Mammary epithelial cell (primary cell): Measurements from ENCODE around the gene DCTN2.

Source experiments
- EZH2 ChIP-seq: IDR thresholded peaks from 2 replicates; pipeline ENCODE4 v1.6.1; 2012; ENCODE audit warnings: low read length, inconsistent platforms, borderline replicate concordance
- TF ChIP-seq, protein P1 (sequence below), 2 donors: IDR thresholded peaks in 1 of 2; conservative IDR thresholded peaks in 1 of 2; 2 replicates each; pipeline ENCODE4 v1.5.1; 2011 to 2012; ENCODE audit warnings: inconsistent platforms in 2 of 2, low read length in 2 of 2, mild to moderate bottlenecking in 2 of 2, control low read depth in 1 of 2, low read depth in 1 of 2; ENCODE audit not compliant: insufficient read depth in 1 of 2; ENCODE audit errors: extremely low read depth in 1 of 2

GRCh38 chr12:57554897-57555296 is 7.9 kb upstream of the DCTN2 start:
- TF ChIP-seq, protein P1, sequence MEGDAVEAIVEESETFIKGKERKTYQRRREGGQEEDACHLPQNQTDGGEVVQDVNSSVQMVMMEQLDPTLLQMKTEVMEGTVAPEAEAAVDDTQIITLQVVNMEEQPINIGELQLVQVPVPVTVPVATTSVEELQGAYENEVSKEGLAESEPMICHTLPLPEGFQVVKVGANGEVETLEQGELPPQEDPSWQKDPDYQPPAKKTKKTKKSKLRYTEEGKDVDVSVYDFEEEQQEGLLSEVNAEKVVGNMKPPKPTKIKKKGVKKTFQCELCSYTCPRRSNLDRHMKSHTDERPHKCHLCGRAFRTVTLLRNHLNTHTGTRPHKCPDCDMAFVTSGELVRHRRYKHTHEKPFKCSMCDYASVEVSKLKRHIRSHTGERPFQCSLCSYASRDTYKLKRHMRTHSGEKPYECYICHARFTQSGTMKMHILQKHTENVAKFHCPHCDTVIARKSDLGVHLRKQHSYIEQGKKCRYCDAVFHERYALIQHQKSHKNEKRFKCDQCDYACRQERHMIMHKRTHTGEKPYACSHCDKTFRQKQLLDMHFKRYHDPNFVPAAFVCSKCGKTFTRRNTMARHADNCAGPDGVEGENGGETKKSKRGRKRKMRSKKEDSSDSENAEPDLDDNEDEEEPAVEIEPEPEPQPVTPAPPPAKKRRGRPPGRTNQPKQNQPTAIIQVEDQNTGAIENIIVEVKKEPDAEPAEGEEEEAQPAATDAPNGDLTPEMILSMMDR (conservative IDR thresholded peaks at IDR 0.05 in 1 of 2, IDR thresholded peaks at IDR 0.05 in 1 of 2; ENCODE audit: extremely low read depth in 1 of 2, insufficient read depth in 1 of 2, low read depth in 1 of 2, low read length in 2 of 2) = no peak
- TF ChIP-seq EZH2 = no peak
